Psoas muscle (tissue), 8 donors: ENCODE data around the gene BBS2. TPM values are rescaled to one million over a fixed set of nuclear protein-coding genes. Genes with fewer than 3 reads are reported as not detected.
A peak's percentile ranks its signal among the peaks of the same experiment; 100 is the strongest.

Experiments
- ATAC-seq, 4 donors: fragments of 200-7000 bp; cut with Tn5 transposase; one replicate each; pipeline ENCODE4 v1.9.1; 2020; ENCODE audit warnings: moderate library complexity in 3 of 4, mild to moderate bottlenecking in 2 of 4
- DNase-seq, 2 donors: peaks; one replicate each; pipeline ENCODE4 v3.0.0-alpha.2; 2020
- H3K27ac ChIP-seq: fragments of 200-600 bp; one replicate; pipeline ENCODE4 v1.8.0; 2022
- H3K27me3 ChIP-seq, 3 donors: fragments of 200-600 bp in 1 of 3; one replicate each; pipeline versions ENCODE4 v1.6.1 to v1.8.0; 2013 to 2022; ENCODE audit warnings: low read length in 2 of 3, mild to moderate bottlenecking in 2 of 3, moderate library complexity in 1 of 3; ENCODE audit not compliant: insufficient read depth in 3 of 3
- H3K36me3 ChIP-seq, 2 donors: fragments of 200-600 bp in 1 of 2; one replicate each; pipeline versions ENCODE4 v1.6.1 to v1.8.0; 2013 to 2022; ENCODE audit warnings: low read depth in 1 of 2, mild to moderate bottlenecking in 1 of 2, moderate library complexity in 1 of 2; ENCODE audit not compliant: insufficient read depth in 1 of 2
- H3K4me1 ChIP-seq: fragments of 200-600 bp; one replicate; pipeline ENCODE4 v1.8.0; 2022
- H3K4me3 ChIP-seq: fragments of 200-600 bp; one replicate; pipeline ENCODE4 v1.8.0; 2022; ENCODE audit warnings: mild to moderate bottlenecking
- H3K9me3 ChIP-seq: fragments of 200-600 bp; one replicate; pipeline ENCODE4 v1.8.0; 2022
- WGBS, 3 donors: extraction: QIAGEN DNeasy Blood & Tissue Kit; methylation state at CpG; one replicate each; pipeline versions ENCODE4 v1.1.6 to v1.1.7; 2013; 5-methylcytosine and 5-hydroxymethylcytosine counted together
- intact Hi-C, 2 donors: fragments of 100-400 bp; cut with DNase I; formaldehyde crosslinking; loops; one replicate each; pipeline versions ENCODE4 v1.11.0 to v1.14.2; 2022
- long read RNA-seq, 2 donors: library from polyadenylated mRNA; unstranded; transcript quantifications; one replicate each; pipeline ENCODE4 v2.0.0, GENCODE V29; 2021
- polyA plus RNA-seq, 3 donors: library from polyadenylated mRNA; stranded (reverse); fragments of 200-250 nt; gene quantifications; one replicate each; pipeline ENCODE4 v1.2.3, GENCODE V29; 2013
- total RNA-seq, 4 donors: library from RNA; stranded (reverse); fragmentation: NEBNext Ultra II Directional in 2 of 4; extraction: Animal tissue kit (Norgen Biotek cat#: 25700) in 2 of 4; gene quantifications; one replicate each; pipeline versions ENCODE4 v1.2.1 to v1.2.4, GENCODE V29; 2021 to 2023
- TF ChIP-seq, protein P1 (sequence below): fragments of 200-600 bp; IDR thresholded peaks from one replicate; pipeline ENCODE4 v1.8.0; 2022; ENCODE audit warnings: antibody characterized with exemption
- donor health status: healthy with polysubstance abuse.
- donor health status: DM: no; HTN: no; CAD: no; lungs with moderate emphysema.
- donor health status: Bipolar disorder and iron deficiency.
- donor health status: healthy.
- donor health status: DM: yes; HTN: yes; CAD: no.
- donor health status: DM: no; HTN: no; CAD: no.
- donor health status: DM: no; HTN: no; CAD: no.
- donor health status: DM: yes; HTN: yes; CAD: no.

Gene BBS2, protein sequence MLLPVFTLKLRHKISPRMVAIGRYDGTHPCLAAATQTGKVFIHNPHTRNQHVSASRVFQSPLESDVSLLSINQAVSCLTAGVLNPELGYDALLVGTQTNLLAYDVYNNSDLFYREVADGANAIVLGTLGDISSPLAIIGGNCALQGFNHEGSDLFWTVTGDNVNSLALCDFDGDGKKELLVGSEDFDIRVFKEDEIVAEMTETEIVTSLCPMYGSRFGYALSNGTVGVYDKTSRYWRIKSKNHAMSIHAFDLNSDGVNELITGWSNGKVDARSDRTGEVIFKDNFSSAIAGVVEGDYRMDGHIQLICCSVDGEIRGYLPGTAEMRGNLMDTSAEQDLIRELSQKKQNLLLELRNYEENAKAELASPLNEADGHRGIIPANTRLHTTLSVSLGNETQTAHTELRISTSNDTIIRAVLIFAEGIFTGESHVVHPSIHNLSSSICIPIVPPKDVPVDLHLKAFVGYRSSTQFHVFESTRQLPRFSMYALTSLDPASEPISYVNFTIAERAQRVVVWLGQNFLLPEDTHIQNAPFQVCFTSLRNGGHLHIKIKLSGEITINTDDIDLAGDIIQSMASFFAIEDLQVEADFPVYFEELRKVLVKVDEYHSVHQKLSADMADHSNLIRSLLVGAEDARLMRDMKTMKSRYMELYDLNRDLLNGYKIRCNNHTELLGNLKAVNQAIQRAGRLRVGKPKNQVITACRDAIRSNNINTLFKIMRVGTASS
- total RNA-seq: 10 to 100 TPM; 29.1 to 70.6 (median 39.9) TPM
- 10 to 100 TPM; 19.1 to 31.0 (median 30.3) TPM for polyA plus RNA-seq
- long read RNA-seq, donor 1, transcript BBS2-201 (17 exons, 2,963 nt): major isoform, 20 of 30 reads
- long read RNA-seq, donor 1, partial matches to known transcripts: 1 of 30 reads
- long read RNA-seq, donor 1, other reads (novel, unspliced or antisense): 9 of 30 reads
- long read RNA-seq, donor 2, transcript BBS2-201 (17 exons, 2,963 nt): major isoform, 40 of 68 reads
- long read RNA-seq, donor 2, partial matches to known transcripts: 3 of 68 reads
- long read RNA-seq, donor 2, other reads (novel, unspliced or antisense): 25 of 68 reads

DNA sequence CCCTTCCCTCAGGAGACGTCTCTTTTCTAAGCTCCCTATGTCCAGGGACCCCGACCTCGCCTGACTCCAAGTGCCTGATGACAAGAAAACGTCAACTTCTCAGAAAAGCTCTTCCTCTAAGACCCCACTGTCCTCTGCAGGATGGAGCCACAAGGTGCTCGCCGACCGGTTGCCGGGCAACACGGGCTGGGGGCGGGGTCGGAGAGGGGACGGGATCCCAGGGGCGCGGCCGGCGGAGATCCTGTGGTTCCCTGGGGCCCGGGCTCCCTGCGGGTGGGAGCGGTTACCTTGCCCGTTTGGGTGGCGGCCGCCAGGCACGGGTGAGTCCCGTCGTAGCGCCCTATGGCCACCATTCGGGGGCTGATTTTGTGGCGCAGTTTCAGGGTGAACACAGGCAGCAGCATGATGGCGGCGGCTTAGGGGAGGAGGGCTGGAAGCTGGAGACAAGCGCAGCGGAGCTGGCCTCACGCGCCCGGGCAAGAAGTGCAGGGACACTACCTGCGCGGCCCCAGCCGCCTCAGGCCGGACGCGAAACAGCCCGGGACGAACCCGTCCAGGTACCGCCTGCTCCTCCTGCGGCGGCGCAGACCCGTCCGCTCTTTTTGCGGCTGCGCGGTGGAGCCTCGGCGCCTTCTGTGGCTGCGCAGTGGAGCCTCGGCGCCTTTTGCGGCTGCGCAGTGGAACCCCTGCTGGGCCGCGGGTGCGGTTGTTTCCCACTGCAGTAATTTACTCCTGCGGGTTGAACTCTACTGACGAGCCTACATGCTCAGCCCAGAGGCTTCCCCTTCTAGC lies at the start of gene BBS2:
TSS of gene BBS2 (minus strand) at position 566 of the 792 bp plus-strand sequence. CDS start at position 404, 162 bp downstream.
- TF ChIP-seq, protein P1, sequence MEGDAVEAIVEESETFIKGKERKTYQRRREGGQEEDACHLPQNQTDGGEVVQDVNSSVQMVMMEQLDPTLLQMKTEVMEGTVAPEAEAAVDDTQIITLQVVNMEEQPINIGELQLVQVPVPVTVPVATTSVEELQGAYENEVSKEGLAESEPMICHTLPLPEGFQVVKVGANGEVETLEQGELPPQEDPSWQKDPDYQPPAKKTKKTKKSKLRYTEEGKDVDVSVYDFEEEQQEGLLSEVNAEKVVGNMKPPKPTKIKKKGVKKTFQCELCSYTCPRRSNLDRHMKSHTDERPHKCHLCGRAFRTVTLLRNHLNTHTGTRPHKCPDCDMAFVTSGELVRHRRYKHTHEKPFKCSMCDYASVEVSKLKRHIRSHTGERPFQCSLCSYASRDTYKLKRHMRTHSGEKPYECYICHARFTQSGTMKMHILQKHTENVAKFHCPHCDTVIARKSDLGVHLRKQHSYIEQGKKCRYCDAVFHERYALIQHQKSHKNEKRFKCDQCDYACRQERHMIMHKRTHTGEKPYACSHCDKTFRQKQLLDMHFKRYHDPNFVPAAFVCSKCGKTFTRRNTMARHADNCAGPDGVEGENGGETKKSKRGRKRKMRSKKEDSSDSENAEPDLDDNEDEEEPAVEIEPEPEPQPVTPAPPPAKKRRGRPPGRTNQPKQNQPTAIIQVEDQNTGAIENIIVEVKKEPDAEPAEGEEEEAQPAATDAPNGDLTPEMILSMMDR: no peak
- DNase-seq: peak; percentile 93 to 95
- H3K27me3 ChIP-seq: no peaks in the 10 kb centered on the region
- peaks cover 22% of the 10 kb centered on the region for H3K4me1 ChIP-seq
- intact Hi-C loops: loop anchor here in 1 of 2 donors (5.0 to 10.0 kb wide), 2 partner anchors 83 to 185 kb away; no protein-coding TSS in a partner anchor
- H3K27ac ChIP-seq: peak within 1 kb of the TSS; percentile 87
- WGBS, 3 donors: 0 to 1% (median 0%) methylated on average over 62 to 65 of the region's 65 CpGs
- peak; percentile 93 to 96 (median 94) for ATAC-seq
- H3K36me3 ChIP-seq: no peaks in the 10 kb centered on the region
- H3K4me3 ChIP-seq: peak within 1 kb of the TSS; percentile 98
- no peaks in the 10 kb centered on the region for H3K9me3 ChIP-seq

DNA sequence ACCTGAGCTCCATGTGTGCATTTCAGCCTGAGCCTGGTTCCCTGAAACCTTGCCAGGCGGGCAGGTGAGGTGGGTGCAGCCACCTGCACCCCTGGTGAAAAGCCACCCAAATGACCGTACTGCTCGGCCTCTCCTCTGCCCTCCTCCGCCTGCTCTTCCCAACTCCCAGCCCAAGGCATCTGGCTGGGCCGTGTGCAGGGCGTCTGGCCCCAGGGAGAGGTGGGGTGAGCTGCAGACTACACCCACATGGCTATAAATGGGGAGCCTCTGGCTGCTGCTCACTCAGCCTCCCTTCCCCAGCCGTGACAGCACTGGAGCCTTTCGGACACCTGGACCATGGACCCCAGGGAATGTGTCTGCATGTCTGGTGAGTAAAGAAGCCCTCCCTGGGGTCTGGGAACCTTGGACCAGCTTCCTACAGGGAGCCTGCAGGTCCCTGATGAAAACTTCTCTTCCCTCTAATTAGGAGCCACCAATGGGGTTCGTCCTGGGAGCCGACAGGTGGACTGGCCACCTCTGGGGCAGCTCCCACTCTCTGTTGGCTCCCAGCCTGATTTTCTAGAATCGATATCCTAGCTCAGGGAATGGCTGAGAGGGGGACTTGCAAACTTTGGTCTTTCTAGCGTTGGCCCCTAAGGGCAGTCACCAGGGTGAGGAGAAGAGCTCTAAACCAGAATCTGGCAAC lies 45.1 kb upstream of the BBS2 start, which contains the start of gene MT4:
TSS of gene MT4 (plus strand) at position 281 of the 685 bp plus-strand sequence. CDS start at position 337, 56 bp downstream.
- intact Hi-C loops: no loop called here
- 61 to 71% (median 71%) methylated on average over 9 to 12 of the region's 12 CpGs for WGBS, 3 donors
- no peaks in the 10 kb centered on the region for H3K27me3 ChIP-seq
- no peaks in the 10 kb centered on the region for H3K4me1 ChIP-seq
- TF ChIP-seq, protein P1: no peak
- no peaks in the 10 kb centered on the region for H3K36me3 ChIP-seq
- no peak within 1 kb of the TSS for H3K4me3 ChIP-seq
- ATAC-seq (no peak), DNase-seq (no peak)
- no peak within 1 kb of the TSS for H3K27ac ChIP-seq
- H3K9me3 ChIP-seq: no peaks in the 10 kb centered on the region

DNA sequence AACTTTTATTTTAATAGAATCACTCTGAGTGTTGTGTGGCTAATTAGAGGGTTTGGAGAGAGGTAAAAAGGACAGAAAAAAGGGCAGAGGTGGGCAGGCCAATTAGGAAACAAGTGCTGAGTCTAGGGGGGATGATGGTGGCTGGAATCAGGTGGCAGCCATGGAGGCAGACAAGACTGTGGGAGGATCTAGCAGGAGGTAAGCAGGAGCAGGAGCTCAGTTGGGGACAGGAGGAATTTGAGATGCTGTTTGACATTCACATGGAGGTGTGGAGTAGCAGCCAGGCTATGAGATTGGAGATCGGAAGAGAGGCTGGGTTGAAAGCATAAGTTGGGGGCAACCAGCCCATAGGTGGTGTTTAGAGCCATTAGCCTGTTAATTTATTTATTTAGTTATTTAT lies 41.3 kb upstream of the BBS2 start:
- 40 to 71% (median 40%) methylated on average over 1 of the region's 1 CpG for WGBS, 3 donors
- intact Hi-C loops: no loop called here

More for the DNA sequence above, 41.3 kb upstream of the BBS2 start:
- Histone ChIP-seq H3K36me3 (no peaks in the 10 kb centered on the region), H3K27ac (no peak overlapping the region), H3K4me3 (no peak overlapping the region), H3K27me3 (peaks cover 0 to 5% (median 0%) of the 10 kb centered on the region in 3 donors), H3K9me3 (no peaks in the 10 kb centered on the region), H3K4me1 (peaks cover 3% of the 10 kb centered on the region)
- no peak for ATAC-seq
- TF ChIP-seq, protein P1: no peak
- no peak for DNase-seq
